ENCODE data around the gene VCAN. TPM values are rescaled to one million over a fixed set of nuclear protein-coding genes. Genes with fewer than 3 reads are reported as not detected.

The VCAN gene
- total and polyA plus RNA-seq, 2 of the 8 experiments (the other 6 are each of a cell fraction or from before 2014, with no cell fraction given): 146 to 404 TPM

DNA sequence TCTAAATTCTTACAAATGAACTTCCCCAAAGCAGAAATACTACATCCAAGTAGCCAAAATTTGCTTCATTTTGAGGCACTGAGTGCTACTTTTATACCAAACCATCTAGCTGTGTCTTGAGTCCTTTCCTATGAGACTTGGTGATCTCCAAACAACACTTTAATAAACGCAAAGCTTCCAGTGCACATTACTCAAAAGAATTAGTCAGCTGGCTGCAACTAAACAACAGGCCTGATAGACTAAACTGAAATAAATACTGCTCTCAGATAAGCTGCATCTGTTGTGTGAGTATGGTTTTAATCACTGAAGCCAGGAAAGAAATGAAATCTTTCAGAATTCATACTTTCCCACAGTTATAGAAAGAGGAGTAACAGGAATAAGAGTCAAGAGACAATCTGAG, 80.3 kb downstream of the VCAN start (continued):
- no peak for TF ChIP-seq TEAD4 (IDR thresholded peaks at IDR 0.05; ENCODE audit: low read depth, low read length)
- TF ChIP-seq GTF2F1 (IDR thresholded peaks at IDR 0.05; ENCODE audit: borderline replicate concordance, low read depth, low read length): no peak
- TF ChIP-seq, protein P1, sequence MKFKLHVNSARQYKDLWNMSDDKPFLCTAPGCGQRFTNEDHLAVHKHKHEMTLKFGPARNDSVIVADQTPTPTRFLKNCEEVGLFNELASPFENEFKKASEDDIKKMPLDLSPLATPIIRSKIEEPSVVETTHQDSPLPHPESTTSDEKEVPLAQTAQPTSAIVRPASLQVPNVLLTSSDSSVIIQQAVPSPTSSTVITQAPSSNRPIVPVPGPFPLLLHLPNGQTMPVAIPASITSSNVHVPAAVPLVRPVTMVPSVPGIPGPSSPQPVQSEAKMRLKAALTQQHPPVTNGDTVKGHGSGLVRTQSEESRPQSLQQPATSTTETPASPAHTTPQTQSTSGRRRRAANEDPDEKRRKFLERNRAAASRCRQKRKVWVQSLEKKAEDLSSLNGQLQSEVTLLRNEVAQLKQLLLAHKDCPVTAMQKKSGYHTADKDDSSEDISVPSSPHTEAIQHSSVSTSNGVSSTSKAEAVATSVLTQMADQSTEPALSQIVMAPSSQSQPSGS (IDR thresholded peaks at IDR 0.05; ENCODE audit: low read length): no peak
- TF ChIP-seq SAP30 (IDR thresholded peaks at IDR 0.05; ENCODE audit: insufficient read depth, insufficient replicate concordance, low read length): no peak
- TF ChIP-seq JUN (IDR thresholded peaks at IDR 0.05; ENCODE audit: low read depth, low read length): no peak
- TF ChIP-seq GABPA (IDR thresholded peaks at IDR 0.05; ENCODE audit: borderline replicate concordance, insufficient read depth, low read length): no peak

All from H1 (cell line).